Measurements from ENCODE around the gene COL5A2. TPM values are rescaled to one million over a fixed set of nuclear protein-coding genes. Genes with fewer than 3 reads are reported as not detected.

The COL5A2 gene
- total RNA-seq, 4 donors from 2014 or later: 63.8 to 93.8 (median 74.4) TPM

GRCh38 chr2:189128970-189129369 is 50.6 kb downstream of the COL5A2 start:
- ATAC-seq (ENCODE audit: low FRiP score) (no peak), DNase-seq (ENCODE audit: low spot score) (no peak)
- no peak for TF ChIP-seq CTCF (IDR thresholded peaks at IDR 0.05)

GRCh38 chr2:189127756-189128155 is 51.8 kb downstream of the COL5A2 start:
- TF ChIP-seq CTCF (IDR thresholded peaks at IDR 0.05): no peak
- DNase-seq (ENCODE audit: low spot score): no peak
- ATAC-seq (ENCODE audit: low FRiP score): no peak

- no peak for TF ChIP-seq CTCF (IDR thresholded peaks at IDR 0.05)
- no peak for ATAC-seq (ENCODE audit: low FRiP score)
- no peak for DNase-seq (ENCODE audit: low spot score)
These were observed 54.4 kb downstream of the COL5A2 start for GRCh38 chr2:189125195-189125594.

- no peak for TF ChIP-seq CTCF (IDR thresholded peaks at IDR 0.05)
- no peak for ATAC-seq (ENCODE audit: low FRiP score)
- no peak for DNase-seq (ENCODE audit: low spot score)
These were observed 55.4 kb downstream of the COL5A2 start for GRCh38 chr2:189124175-189124574.

DNA sequence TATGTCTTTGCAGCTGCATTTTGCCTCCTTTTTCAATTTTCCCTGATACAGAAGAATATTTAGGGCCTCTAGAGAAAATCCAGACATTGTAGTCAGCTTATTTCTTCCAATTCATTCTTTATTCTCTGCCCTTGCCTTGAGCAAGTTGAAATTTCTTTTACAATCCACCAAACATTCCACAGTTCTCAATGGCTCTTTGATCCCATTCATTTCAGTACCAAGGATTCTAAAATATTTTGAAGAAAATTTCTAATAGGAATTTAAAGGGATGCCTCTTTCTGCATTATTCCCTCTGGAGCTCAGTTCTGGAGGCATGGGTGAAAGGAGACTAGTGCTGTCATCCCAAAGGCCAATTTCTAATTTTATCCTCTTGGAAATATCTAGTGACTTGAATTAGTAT is 61.2 kb downstream of the COL5A2 start:
- DNase-seq (ENCODE audit: low spot score): no peak
- no peak for TF ChIP-seq CTCF (IDR thresholded peaks at IDR 0.05)
- ATAC-seq (ENCODE audit: low FRiP score): no peak

DNA sequence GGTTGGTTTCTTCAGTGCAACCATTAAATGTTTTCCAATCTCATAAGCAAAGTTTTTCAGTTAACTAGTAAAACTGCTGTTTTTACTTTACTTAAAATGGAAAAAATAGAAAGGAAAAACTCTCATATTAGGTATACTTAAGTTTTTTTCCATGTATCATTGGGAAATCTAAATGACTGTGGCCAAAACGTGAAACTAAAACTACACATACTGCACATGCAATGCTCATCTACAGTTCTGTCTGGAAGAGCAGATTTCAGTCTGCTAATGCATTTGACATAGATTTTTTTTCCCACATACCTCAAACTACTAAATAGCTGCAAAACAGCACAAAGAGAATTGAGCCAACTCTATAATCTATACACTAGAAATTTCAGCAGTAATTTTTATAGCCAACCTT is 62.6 kb downstream of the COL5A2 start:
- ATAC-seq (ENCODE audit: low FRiP score): no peak
- no peak for TF ChIP-seq CTCF (IDR thresholded peaks at IDR 0.05)
- DNase-seq (ENCODE audit: low spot score): no peak

DNA sequence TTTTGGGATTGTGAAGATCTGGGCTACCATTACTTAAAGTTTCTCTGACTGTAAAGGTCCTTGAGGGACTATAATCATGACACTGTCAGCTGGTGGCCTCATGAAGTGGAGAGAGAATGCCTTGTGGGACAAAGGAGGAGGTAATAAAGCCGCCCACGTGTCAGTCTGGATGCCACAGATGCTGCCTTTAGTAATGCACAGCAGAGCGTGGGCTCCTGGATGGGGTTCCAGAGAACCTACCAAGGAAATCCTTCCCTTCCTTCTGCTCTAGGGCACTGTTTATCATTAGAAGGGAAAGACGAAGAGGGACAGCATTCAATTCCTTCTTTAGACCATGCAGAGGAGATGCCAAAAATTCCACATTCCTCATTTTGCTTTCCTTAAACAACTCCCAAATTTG is 63.5 kb downstream of the COL5A2 start:
- TF ChIP-seq CTCF (IDR thresholded peaks at IDR 0.05): no peak
- DNase-seq (ENCODE audit: low spot score) (no peak), ATAC-seq (ENCODE audit: low FRiP score) (no peak)

Data from omental fat pad (tissue), 4 donors.